Kasumi-1 (cell line): ENCODE measurements around the gene ABCA2.

Source experiments
- DNase-seq, 2 experiments: peaks; one replicate each; lab custom pipeline; 2025; lab: John Stamatoyannopoulos, UW

ABCA2 gene

GRCh38 chr9:137030538-137031527, 2.8 kb upstream of the ABCA2 start:
- peak; percentile 34 to 52 for DNase-seq

DNA sequence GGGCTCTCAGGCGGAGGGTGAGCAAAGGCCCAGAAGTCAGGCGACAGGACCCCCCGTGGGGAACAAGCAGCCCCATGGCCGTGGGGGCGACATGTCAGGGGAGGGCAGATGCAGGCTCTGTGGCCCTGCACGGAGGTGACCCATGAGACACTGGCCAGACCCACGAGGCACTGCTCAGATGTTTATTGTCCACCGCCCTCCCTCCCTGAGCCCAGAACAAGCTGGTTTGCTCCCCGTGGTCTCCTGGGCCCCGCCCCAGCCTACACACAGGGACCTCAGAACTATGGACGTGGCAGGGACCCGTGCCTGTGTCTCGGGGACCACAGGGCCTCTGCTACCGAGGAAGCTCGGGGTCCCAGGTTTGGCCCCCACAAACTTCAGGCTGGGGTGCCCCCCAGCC, 2.0 kb upstream of the ABCA2 start:
- DNase-seq = no peak

- peak; percentile 12 to 15 for DNase-seq
Observed at GRCh38 chr9:137029058-137029936, 1.3 kb upstream of the ABCA2 start.

DNA sequence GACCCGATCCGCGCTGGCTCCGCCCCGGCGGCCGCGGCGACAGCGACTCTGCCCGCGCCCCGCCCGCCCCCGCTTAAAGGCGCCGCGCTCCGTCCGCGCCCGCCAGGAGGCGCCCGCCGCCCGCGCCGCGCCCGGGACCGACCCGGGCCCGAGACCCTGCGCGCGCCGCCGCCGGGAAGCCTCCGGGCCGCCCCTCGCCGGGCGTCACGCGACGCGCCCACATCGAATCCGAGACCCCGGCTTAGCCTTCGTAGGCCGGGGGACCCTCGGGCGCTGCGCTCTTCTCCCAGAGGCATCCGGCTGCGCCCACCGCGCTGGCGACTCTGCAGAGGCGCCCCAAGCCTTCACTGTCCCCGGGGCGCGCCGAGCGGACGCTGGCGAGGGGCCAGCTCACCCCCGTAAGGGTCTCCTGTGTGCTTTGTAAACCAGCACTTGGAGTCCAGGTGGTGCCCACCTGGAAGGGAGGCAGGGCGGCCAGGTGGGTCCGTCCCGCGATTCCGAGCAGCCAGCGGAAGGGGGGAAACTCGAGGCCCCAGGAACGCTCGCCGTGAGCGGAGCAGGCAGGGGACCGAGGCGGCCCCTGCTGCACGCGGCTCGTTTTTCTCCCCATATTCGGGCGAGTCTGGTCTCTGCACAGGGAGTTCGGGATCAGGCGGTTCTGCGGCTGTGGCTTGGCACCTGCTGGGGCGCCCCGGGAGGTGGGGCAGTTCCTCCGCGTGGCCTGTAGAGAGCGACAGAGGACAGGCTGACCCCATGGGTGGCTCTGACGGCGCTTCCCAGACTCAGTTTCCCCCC, 423 bp upstream of the ABCA2 start:
- DNase-seq = peak; percentile 32 to 59

DNA sequence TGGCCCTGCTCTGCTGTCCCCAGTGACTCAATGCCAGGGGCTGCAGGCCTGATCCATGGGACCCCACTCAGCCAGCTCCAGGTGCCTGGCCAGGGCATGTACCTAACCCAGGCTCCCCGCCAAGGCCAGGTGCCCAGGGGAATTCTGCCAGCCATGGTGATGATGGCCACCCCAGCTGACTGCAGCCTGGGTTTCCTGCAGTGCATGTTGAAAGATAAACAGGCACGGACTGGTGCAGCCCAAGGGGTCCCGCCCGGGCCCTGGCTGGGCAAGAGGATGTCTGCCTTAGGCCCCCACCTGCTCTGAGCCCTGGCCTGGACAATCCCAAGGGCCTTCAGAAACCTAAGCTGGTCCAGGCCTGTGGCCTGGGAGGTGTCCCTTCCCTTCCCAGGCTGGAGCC, 1.2 kb downstream of the ABCA2 start:
- DNase-seq = no peak

- no peak for DNase-seq
Observed at GRCh38 chr9:137026384-137026783, 1.7 kb downstream of the ABCA2 start.

DNA sequence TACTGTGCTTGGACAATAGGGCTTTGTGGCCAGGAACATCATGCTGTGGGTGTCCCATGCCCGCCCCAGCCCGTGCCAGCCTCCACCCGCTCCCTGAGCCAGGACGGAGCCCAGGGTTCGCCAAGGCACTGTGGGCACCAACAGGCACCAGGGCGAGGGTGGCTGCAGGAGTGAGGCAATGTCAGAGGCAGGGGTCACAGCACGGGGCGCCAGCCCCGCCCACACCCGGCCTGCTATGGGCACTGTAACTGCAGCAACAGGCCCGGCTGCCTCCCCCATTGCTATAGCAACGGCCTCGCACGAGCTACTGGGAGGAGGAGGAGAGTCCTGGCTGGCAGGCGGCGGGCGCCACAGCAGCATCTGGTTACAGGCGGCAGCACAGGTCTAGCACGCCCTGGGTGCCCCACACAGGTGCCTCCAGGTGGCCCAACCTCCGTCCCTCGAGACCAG, 2.5 kb downstream of the ABCA2 start:
- no peak for DNase-seq

DNA sequence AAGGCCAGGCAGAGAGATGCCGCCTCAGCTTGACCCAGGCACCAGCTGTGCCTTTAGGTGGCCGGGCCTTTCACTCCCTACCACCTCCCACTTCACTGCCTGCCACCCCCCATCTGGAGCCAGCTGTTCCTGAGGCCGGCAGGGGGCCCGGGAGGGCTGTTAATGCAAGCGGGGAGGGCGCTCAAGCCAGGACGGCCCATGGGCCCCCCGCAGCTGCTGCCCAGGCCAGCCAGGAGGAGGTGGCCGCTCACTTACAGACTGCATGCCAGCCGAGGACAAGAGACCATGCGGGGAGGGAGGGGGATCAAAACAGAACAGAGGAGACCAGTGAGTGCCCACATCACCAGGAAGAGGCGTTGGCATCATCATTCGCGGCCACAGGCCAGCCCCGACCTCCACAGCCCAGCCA, 4.5 kb downstream of the ABCA2 start:
- DNase-seq = no peak

DNA sequence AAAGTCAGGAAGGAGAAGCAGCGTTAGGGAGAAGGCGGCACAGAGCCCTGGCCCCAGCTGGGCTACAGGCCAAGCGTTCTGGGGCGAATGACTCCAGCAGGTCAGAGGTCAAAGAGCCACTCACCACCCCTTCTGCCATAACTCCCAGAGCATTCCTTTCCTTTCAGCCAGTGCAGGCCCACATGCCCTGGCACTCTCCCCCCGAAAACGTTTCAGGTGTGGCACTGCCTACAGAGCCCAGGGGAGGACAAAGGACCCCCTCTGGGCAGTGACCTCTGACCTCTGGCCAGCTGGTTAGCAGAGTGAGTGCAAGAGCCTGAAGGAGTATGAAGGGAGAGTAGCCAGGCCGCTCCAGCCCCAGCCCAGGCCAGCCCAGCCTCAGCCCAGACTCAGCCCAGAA, 4.9 kb downstream of the ABCA2 start:
- no peak for DNase-seq

- DNase-seq = no peak
Observed at GRCh38 chr9:137022662-137023008, 5.4 kb downstream of the ABCA2 start.

GRCh38 chr9:137021979-137022661, 5.9 kb downstream of the ABCA2 start:
- DNase-seq = peak; percentile 14 to 46

DNA sequence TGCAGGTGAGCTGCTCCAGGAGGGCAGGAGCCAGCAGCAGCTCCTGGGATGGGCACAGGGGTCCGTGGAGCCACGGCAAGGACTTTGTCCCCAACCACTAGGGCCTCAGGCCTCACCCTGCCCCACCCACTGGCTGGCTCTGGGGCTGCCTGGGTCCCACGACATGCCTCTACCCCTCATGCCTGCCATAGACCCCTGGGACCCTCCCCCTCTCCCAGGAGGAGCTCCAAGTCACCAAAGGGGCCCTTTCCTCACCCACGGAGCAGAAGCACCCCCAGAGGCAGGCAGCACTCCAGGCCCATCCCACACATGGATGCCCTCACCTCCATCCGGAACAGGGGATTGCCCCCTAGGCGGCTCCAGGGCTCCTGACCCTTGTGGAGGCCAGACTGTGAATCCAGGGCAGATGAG, 6.5 kb downstream of the ABCA2 start:
- DNase-seq = no peak

DNA sequence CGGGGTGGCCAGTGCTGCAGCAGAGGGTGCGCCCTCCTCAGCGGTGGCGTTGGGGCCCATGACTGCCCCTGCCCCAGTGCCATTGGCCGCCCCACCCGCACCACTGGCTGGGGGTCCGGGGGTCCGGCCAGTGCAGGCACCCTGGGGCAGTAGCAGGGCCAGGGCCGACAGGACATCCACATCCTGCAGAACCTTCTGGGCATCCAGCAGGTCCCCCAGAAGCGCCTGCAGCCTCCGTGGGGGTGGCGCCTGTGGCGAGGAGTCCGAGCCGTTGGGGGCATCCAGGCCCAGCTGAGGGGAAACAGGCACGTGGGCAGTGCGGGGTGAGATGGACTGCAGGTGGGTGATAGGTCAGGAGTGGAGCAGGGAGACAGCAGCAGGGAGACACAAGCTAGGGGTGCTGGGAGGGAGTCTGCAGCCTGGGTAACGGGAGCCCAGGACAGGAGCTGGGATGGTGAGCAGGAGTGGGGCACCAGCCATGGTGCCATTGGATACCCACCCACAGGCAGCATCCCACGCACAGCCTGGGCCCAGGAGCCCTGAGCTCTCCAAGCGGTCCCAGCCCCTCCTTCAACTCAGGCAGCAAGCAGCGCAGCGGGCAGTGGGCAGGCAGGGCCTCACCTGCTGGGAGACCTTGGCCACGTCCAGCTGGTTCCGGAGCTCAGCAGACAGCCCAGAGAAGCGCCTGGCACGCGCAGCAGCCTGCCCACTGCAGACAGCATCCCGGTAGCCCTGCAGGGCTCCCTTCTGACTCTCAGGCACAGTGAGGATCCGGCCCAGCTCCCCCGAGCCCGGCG, 7.1 kb downstream of the ABCA2 start:
- DNase-seq = no peak

- DNase-seq = no peak
Observed at GRCh38 chr9:137019891-137020683, 8.0 kb downstream of the ABCA2 start.

GRCh38 chr9:137018761-137019559, 9.1 kb downstream of the ABCA2 start:
- DNase-seq = no peak

DNA sequence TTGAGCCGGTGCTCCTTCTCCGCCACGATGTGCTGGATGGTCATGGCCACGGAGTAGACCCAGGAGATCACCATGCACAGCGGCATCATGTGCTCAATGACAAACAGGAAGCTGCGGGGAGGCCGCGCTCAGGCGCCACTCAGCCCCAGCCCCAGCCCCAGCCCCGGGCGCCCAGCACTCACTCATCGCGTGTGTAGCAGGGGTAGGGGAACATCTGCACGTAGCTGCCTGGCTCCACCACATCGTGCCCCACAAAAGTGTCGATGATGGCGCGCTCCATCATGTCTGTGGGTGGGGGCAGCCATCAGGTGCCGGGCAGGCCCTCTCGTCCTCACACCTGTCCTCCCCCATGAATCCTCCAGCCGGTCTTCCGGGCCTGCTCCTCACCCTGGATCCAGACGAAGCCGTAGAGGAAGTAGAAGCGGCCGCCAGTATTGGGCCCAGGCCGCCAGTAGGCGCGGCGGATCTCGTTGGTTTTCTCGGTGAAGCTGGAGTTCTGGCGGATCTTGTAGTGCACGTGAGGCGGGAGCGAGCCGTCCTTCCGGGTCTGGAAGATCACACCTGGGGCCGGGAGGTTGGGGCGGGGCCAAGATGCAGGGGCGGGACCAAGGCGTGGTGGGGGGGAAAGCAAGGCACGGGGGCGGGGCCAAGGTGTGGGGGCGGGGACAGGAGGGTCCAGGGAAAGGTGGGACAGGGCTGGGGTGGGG, 10.1 kb downstream of the ABCA2 start:
- no peak for DNase-seq

GRCh38 chr9:137017071-137017470, 11.0 kb downstream of the ABCA2 start:
- no peak for DNase-seq

DNA sequence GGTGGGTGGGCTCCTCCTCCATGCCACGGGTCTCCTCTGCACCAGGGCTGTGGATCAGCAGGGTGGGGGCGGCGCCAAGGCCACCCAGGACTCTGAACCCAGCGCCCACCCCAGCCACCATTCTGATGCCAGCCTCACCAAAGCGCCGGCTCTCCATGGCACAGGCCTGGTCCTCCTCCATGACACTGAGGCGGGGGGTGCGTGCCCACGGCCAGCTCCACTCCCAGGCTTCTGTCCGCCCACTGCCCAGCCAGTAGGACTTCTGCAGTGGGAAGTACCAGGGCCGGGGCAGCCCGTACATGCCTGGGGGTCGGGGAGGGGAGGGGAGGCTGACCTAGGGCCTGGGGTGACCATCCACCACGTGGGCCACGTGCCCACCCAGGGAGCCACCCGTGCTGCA, 11.6 kb downstream of the ABCA2 start:
- no peak for DNase-seq
